Stimulated activated CD8-positive, alpha-beta memory T cell treated with anti-CD3 and anti-CD28 coated beads, Interleukin-15, amount 100 ng/mL, for 24 hours (primary cell): ENCODE data around the gene TLX1.

ENCODE experiments used
- DNase-seq: peaks from one replicate; pipeline ENCODE4 v3.0.0-alpha.2; 2020; ENCODE audit warnings: low read depth

TLX1 gene

DNA sequence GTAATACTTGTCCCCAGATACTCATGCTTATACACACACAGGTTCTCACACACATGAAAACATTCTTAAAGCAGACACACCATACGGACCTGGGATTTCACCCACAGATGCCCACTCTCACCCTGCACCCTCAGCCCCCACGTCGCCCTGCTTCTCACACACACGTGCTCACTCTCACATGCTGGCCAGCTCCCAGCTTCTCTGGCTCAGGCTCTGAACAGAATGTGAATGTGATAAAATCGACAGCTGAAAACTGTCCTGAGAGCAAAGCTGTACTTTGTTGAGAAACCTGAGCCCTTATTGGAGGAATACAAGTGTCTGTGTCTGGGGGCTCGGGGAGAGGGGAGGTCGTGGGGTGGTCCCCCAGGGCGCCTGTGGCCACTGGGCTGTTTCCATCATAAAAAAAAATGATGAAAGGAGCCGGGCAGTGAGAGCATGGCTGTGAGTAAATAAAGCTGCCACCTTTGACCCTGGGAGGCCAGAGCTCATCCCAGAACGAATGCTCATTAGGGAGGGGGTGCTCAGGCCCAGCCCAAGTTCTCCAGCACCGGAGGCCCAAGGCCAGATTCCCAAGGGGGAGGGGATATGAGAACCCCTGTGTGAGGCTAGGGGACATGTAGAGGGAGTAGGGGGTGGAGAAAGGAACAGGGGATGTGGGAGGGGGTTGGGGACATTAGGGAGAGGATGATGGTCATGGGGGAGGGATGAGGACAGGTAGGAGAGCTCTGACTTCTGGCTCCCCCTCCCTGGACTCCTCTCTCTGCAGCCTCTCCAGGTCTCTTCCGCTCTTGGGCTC is 18.1 kb upstream of the TLX1 start:
- DNase-seq, result no peak

DNA sequence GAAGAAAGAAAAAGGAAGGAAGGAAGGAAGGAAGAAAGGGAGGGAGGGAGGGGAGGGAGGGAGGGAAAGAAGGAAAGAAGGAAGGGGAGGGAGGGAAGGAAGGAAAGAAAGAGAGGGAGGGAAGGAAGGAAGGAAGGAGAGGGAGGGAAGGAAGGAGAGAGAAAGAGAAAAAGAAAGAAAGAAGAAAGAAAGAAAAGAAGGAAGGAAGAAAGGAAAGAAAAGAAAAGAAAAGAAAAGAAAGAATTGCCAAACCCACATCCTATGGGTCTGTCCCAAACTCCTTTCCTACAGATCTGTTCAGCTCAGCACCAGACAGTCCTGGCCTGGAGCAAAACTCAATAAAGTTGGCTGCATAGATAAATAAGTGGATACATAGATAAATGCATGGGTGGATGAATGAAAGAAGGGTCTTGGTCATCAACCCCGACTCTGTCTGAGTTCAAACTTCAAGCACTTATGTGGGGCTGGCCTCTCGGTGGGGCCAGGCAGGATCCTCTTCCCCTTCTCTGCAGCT is 17.2 kb upstream of the TLX1 start:
- no peak for DNase-seq

DNA sequence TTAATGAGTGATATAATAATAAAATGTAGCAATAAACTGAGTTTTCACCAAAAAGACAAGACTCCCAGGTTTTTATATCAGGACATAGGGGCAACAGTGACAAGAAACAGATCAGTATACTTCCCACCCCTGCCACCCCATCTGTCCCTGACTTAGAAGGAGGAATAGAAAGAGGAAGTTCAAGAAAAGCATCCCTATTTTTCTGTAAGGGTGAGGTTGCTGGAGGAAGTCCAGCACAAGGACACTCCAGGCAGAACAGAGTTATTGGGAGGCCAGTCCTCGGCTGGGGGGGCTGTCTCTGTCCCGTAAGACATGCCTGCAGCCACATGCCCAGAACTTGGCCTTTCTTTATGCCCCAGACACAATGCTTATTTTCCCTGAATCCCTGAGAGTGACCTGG is 16.5 kb upstream of the TLX1 start:
- DNase-seq, result no peak

DNA sequence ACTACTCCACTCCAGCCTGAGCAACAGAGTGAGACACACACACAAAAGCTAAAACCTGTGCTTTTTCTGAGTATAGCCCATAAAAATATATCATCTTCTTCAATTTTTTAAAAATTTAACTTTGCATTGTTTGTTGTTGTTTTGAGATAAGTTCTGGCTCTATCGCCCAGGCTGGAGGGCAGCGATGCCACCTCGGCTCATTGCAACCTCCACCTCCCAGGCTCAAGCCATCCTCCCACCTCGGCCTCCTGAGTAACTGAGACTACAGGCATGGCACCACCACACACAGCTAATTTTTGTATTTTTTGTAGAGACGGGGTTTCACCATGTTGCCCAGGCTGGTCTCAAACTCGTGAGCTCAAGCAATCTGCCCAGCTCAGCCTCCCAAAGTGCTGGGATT is 14.3 kb upstream of the TLX1 start:
- DNase-seq, result no peak

DNA sequence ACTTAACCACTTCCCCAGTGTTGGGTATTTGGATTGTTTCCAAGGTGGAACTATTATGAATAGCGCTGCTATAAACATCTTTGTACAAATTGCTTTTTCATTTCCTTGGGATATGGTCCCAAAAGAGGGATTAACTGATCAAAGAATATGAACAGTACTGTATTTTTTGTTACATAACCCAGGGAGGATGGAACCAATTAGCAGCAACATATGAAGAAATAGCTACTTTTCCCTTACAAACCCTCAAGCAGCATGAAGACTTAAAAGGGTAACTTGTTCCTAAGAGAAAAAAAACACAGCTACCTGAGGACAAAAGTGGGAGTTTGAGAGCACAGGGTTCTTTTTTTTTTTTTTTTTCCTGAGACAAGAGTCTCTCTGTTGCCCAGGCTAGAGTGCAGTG is 13.1 kb upstream of the TLX1 start:
- DNase-seq, result no peak

GRCh38 chr10:101120520-101120883 is 10.6 kb upstream of the TLX1 start:
- DNase-seq, result no peak

- no peak for DNase-seq
These were observed 10.0 kb upstream of the TLX1 start for GRCh38 chr10:101120884-101121653.

DNA sequence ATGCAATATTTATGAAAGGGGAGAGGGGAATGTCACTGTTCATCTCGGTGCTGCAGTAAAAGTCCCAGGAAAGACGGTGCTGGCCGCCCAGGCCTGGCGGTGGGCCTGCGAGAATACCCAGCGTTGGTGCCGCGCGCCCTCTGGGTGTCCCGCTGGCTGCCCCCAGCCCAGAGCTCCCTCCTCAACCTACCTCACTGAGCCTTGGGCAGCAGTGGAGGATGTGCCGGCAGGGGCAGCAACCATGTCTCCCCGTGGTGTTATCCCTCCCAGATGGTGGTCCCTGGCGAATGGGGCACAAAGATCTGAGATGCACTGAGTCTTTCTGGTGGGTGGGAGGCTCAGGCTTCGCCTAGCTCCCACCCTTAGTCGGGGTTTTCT is 9.5 kb upstream of the TLX1 start:
- no peak for DNase-seq

GRCh38 chr10:101122270-101123084 is 8.6 kb upstream of the TLX1 start:
- DNase-seq, result no peak

DNA sequence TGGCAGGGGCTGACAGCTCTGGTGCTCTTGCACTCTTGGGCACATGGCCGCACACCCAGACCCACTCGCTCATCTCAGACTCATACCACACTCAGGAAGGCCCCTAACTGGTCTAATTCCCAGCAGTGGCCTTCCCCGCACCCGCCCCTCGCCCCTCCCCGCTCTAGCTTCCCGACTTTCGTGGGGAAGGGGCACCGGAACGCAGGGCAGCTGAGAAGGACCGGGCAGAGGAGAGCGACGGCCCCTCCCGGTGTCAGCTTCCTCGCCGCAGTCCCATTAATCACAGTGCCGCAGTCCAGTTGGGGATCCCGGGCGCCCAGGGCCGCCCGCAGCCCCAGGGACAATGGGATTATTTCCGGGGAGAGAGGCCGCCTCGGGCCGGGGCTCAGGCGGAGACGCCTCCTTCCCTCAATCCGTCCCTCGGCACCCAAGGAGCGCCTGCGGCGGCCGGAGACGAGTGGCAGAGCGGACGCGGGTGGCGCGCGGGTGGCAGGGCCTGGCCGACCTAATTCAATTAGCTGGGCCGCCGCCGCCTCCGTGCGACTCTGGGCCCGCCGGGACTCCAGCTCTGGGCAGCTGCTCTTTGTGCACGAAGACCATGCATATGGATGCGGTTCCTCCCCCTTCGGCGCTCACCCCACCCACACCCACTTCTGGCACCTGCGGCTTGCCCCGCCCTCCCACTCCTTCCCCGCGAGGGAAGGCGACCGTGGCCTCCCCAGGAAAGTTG is 7.8 kb upstream of the TLX1 start:
- DNase-seq, result no peak

GRCh38 chr10:101123815-101124617 is 7.1 kb upstream of the TLX1 start:
- DNase-seq, result no peak

GRCh38 chr10:101124933-101125332 is 6.2 kb upstream of the TLX1 start:
- DNase-seq, result no peak

DNA sequence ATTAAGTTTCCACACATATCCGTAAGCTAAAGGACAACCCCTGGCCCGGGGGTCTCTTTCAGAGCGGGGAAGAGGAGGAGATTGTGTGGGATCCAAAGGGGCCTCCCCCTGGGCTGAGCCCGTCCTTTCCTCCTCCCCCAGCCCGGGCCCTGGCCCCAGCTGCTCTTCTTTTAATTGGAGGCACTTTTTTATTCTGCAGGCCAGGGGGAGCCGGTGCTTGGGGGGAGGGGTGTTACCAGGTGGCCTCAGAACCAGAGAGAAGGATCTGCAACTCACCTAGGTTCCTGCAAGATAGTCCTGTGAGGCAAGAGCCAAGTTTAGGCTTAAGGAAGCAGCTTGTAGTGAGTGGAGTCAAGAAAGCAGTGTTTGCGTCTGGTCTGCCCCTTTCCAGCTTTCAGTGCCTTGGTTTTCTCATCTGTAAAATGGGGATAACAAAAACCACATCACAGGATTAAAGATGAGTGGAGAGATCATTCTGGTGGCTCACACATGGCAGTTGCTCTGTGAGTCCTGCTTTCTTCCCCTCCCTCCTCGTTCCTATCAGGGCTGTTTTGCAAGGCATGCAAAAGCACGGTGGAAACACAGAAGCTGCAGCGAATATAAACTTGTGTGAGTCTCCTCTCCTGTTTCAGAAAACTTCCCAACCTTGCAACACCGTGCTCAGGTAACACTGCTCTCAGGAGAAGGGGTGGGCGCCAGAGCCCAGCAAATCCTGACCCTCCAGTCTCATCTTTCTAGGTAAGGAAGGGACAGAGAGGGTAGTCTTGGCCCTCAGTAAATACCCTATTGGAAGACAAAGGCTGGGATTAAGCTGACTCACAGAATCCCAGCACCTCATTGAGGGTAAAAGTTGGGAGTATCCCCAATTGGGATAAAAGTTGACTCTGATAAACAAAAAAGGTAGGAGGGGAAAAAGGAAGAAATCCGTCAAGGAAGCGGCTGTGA is 4.1 kb upstream of the TLX1 start:
- DNase-seq, result no peak

DNA sequence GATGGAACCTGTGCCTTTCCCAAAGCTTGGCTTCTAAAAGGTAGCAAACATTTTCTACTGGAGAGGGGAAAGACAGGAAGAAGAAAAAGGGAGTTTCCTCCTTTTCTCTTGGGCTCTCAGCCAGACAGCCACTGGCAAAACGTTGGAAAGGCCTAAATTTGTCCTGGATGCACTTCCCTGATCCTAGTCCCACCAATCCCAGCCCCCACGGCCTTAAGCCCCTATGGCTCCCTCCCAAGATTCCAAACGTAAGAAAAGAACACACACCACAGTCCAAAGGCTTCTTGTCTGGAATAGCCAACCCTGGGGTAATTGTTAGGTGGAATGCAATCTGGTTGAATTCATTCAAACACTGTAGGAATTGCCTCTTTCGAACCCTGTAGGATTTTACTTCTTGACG is 959 bp upstream of the TLX1 start:
- no peak for DNase-seq

DNA sequence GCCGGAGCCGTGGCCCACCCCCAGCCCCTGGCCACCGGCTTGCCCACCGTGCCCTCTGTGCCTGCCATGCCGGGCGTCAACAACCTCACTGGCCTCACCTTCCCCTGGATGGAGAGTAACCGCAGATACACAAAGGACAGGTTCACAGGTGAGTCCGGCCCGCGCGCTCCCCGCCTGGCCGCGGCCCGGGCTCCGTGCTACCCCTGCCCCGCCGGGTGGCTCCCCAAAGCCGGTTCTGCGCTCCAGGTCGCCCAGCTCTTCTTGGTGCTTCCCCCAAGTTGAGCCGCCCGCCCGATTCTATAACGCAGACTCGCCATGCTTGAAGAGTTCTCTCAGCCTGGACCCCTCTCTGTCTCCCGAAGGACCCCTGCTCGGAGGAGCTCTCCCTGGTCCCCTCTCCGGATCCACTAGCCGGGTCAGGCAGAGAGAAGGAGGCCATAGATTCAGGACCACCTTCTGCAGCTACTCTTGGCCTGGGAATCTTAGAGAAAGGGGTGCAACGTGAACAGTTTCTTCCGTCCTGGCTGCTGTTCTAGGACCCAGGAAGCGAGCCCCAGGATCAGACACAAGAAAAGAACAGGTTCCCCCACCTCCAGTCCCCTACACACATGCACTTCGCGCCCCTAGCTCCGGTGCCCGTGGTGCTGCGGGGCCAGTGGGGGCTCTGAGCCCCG is 999 bp downstream of the TLX1 start:
- DNase-seq, result no peak

GRCh38 chr10:101132636-101133473 is 1.8 kb downstream of the TLX1 start:
- no peak for DNase-seq

DNA sequence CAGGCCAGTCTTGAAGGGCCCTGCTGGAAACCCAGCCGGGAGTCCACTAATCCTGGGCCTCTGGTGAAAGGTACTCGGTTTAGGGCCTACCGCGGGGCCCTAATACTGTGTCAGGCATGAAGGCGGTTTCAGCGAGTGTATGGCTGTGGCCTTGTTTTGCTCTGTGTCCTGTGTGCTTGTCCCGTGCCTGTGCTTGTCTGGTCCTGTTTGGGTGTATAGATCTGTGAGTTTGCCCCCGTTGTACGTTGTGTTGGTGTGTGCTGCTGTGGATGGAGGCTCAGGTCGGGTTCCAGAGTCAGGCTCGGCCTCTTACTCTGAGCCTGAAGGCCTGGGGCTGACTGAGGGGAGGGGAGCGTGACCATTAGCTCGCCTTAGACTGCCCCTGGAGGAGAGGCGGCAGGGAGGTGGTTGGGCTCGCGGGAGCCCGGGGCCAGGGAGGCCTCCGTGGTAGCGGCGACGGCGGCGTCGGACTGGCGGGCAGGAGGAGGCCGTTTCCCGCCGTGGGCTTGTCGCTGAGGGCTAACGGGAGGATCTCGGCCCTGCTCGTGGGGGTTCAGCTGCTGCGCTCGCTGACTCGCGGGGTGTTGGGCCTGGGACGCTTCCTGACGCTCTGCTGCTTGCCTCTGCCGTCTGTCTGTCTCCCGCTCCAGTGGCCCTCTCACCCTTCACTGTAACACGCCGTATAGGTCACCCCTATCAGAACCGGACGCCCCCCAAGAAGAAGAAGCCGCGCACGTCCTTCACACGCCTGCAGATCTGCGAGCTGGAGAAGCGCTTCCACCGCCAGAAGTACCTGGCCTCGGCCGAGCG is 2.6 kb downstream of the TLX1 start:
- DNase-seq, result no peak
